ENCODE results near the gene MYL9. TPM values are rescaled to one million over a fixed set of nuclear protein-coding genes. Genes with fewer than 3 reads are reported as not detected.
A peak's percentile ranks its signal among the peaks of the same experiment; 100 is the strongest.

MYL9 gene
- polyA plus RNA-seq, 1 donor (not counting 4 experiments of a cell fraction or from before 2014, with no cell fraction given), result 1.7 TPM

DNA sequence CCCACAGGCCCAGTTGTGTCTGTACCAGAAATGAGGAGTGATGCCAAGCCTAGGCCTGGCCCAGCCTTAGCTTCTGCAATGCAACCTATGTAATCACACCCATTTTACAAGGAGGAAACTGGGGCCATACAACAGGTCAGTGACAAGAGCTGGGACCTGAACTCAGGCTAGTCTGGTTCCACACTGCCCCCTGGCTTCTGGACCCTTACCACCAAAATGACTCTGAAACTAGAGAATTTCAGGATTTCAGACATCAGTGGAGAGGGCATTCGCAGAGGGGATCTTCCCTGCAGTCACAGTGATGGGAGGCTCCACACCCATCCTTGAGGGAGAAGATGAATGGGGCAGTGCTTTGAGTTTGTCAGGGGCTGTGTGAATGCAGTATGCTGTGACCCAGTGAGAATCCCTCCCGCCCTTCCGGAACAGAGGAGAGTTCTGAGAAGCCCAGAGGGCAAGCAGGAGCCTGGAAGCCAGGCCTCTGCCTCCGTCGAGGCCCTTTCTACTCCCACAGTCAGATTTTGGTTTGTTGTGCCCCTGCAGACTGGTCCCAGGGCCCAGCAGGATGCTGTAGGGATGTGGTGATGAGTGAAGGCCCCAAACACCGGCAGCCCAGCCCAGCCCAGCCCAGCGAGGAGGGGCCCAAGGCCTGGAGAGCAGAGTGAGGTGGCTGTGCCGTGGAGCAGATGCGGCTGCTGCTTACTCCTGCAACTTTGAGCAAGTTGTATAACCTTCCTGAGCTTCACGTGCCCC, 48.1 kb upstream of the MYL9 start:
- H3K9ac ChIP-seq (ENCODE audit: control insufficient read depth, extremely low read depth, insufficient read depth, low read length), result peak overlapping the region; percentile 30

DNA sequence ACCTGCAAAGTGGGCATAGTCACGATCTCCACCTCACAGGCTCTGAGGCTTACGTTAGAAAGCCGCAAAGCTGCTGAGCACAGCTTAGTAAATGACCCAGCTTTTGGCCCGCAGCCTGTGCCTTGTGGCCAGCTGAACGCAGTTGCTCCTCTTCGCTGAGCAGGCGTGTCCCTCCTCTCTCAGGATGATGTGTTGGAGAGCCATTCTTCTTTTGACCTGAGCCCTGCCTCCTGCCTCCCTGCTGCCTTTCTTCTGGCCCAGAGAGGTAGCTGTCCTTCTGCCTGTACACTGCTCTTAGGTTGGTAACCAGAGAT, 47.6 kb upstream of the MYL9 start:
- no peak overlapping the region for H3K4me2 ChIP-seq (ENCODE audit: control insufficient read depth, extremely low read depth, insufficient read depth, low read depth, low read length)
- H2AFZ ChIP-seq (ENCODE audit: control insufficient read depth, low read length), result no peak overlapping the region
- peak; percentile 80 for FAIRE-seq
- H3K4me1 ChIP-seq (ENCODE audit: control insufficient read depth, extremely low read depth, insufficient read depth, low read length), result peaks cover 33% of the 10 kb centered on the region
- TF ChIP-seq, protein P1, sequence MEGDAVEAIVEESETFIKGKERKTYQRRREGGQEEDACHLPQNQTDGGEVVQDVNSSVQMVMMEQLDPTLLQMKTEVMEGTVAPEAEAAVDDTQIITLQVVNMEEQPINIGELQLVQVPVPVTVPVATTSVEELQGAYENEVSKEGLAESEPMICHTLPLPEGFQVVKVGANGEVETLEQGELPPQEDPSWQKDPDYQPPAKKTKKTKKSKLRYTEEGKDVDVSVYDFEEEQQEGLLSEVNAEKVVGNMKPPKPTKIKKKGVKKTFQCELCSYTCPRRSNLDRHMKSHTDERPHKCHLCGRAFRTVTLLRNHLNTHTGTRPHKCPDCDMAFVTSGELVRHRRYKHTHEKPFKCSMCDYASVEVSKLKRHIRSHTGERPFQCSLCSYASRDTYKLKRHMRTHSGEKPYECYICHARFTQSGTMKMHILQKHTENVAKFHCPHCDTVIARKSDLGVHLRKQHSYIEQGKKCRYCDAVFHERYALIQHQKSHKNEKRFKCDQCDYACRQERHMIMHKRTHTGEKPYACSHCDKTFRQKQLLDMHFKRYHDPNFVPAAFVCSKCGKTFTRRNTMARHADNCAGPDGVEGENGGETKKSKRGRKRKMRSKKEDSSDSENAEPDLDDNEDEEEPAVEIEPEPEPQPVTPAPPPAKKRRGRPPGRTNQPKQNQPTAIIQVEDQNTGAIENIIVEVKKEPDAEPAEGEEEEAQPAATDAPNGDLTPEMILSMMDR (optimal IDR thresholded peaks at IDR 0.05 in 1 of 3, IDR thresholded peaks at IDR 0.05 in 1 of 3, conservative IDR thresholded peaks at IDR 0.05 in 1 of 3; ENCODE audit: extremely low read depth in 1 of 3, insufficient read depth in 2 of 3, low read length in 3 of 3), result no peak
- TF ChIP-seq EZH2 (IDR thresholded peaks at IDR 0.05; ENCODE audit: low read length), result no peak
- H3K9ac ChIP-seq (ENCODE audit: control insufficient read depth, extremely low read depth, insufficient read depth, low read length), result no peak overlapping the region
- peaks cover 28 to 31% of the 10 kb centered on the region in 2 experiments for H3K36me3 ChIP-seq (ENCODE audit: control insufficient read depth in 2 of 2, extremely low read depth in 1 of 2, insufficient read depth in 2 of 2, low read length in 2 of 2)
- H3K79me2 ChIP-seq (ENCODE audit: control insufficient read depth, insufficient read depth, low read length), result peaks cover 30% of the 10 kb centered on the region
- H4K20me1 ChIP-seq (ENCODE audit: control insufficient read depth, extremely low read depth, insufficient read depth, low read length), result peaks cover 3% of the 10 kb centered on the region
- H3K27me3 ChIP-seq (ENCODE audit: control insufficient read depth, extremely low read depth, insufficient read depth, low read length), result no peaks in the 10 kb centered on the region
- H3K9me3 ChIP-seq (ENCODE audit: control insufficient read depth, low read depth, low read length), result no peaks in the 10 kb centered on the region
- H3K27ac ChIP-seq (ENCODE audit: control insufficient read depth, insufficient read depth, low read length), result no peak overlapping the region
- dilution Hi-C loops (cut with MboI; ENCODE audit: extremely low pct_ligation_motif_present, low sequenced_read_pairs), result no loop called here
- no peak overlapping the region for H3K4me3 ChIP-seq (ENCODE audit: control insufficient read depth in 2 of 3, extremely low read depth in 1 of 3, insufficient read depth in 2 of 3, low read depth in 1 of 3, low read length in 3 of 3)
- no peak for DNase-seq (ENCODE audit: low read depth, low spot score)
- H3K9me1 ChIP-seq (ENCODE audit: control insufficient read depth, extremely low read depth, insufficient read depth, low read length), result peaks cover 3% of the 10 kb centered on the region

More for the DNA sequence above, 48.1 kb upstream of the MYL9 start:
- TF ChIP-seq, protein P1 (optimal IDR thresholded peaks at IDR 0.05 in 1 of 3, IDR thresholded peaks at IDR 0.05 in 1 of 3, conservative IDR thresholded peaks at IDR 0.05 in 1 of 3; ENCODE audit: extremely low read depth in 1 of 3, insufficient read depth in 2 of 3, low read length in 3 of 3), result peak in 2 of 3 experiments; percentile 31 to 42
- no peak for TF ChIP-seq EZH2 (IDR thresholded peaks at IDR 0.05; ENCODE audit: low read length)
- no peaks in the 10 kb centered on the region for H3K27me3 ChIP-seq (ENCODE audit: control insufficient read depth, extremely low read depth, insufficient read depth, low read length)
- H3K79me2 ChIP-seq (ENCODE audit: control insufficient read depth, insufficient read depth, low read length), result peaks cover 30% of the 10 kb centered on the region
- no peaks in the 10 kb centered on the region for H3K9me3 ChIP-seq (ENCODE audit: control insufficient read depth, low read depth, low read length)
- H3K9me1 ChIP-seq (ENCODE audit: control insufficient read depth, extremely low read depth, insufficient read depth, low read length), result peaks cover 3% of the 10 kb centered on the region
- peak overlapping the region; percentile 30 for H3K27ac ChIP-seq (ENCODE audit: control insufficient read depth, insufficient read depth, low read length)
- peaks cover 33% of the 10 kb centered on the region for H3K4me1 ChIP-seq (ENCODE audit: control insufficient read depth, extremely low read depth, insufficient read depth, low read length)
- DNase-seq (ENCODE audit: low read depth, low spot score) (no peak), FAIRE-seq (no peak)
- no peak overlapping the region for H3K4me3 ChIP-seq (ENCODE audit: control insufficient read depth in 2 of 3, extremely low read depth in 1 of 3, insufficient read depth in 2 of 3, low read depth in 1 of 3, low read length in 3 of 3)
- H4K20me1 ChIP-seq (ENCODE audit: control insufficient read depth, extremely low read depth, insufficient read depth, low read length), result peaks cover 3% of the 10 kb centered on the region
- H3K4me2 ChIP-seq (ENCODE audit: control insufficient read depth, extremely low read depth, insufficient read depth, low read depth, low read length), result no peak overlapping the region
- dilution Hi-C loops (cut with MboI; ENCODE audit: extremely low pct_ligation_motif_present, low sequenced_read_pairs), result no loop called here
- H3K36me3 ChIP-seq (ENCODE audit: control insufficient read depth in 2 of 2, extremely low read depth in 1 of 2, insufficient read depth in 2 of 2, low read length in 2 of 2), result peaks cover 22 to 26% of the 10 kb centered on the region in 2 experiments
- H2AFZ ChIP-seq (ENCODE audit: control insufficient read depth, low read length), result no peak overlapping the region

All from keratinocyte (primary cell).